H1 (cell line): ENCODE results near the gene USPL1. TPM values are rescaled to one million over a fixed set of nuclear protein-coding genes. Genes with fewer than 3 reads are reported as not detected.

ENCODE experiments used
- CBX8 ChIP-seq: fragments of 300-800, 300-1000 bp; sonication (generic); IDR thresholded peaks from 2 replicates; pipeline ENCODE4 v1.7.1; 2016; ENCODE audit warnings: low read depth, low read length, borderline replicate concordance
- CEBPB ChIP-seq: IDR thresholded peaks from 2 replicates; pipeline ENCODE4 v1.6.1; 2012; ENCODE audit warnings: low read depth, low read length
- CHD1 ChIP-seq: IDR thresholded peaks from 2 replicates; pipeline ENCODE4 v1.6.1; 2012; ENCODE audit warnings: low read depth, low read length, improper control_type of control experiment
- CHD2 ChIP-seq: IDR thresholded peaks from 2 replicates; pipeline ENCODE4 v1.6.1; 2012; ENCODE audit warnings: low read length, improper control_type of control experiment
- EP300 ChIP-seq, 2 experiments: IDR thresholded peaks; 1 replicate in 1 of 2; 2 replicates in 1 of 2; pipeline ENCODE4 v1.6.1; 2011 to 2012; ENCODE audit warnings: low read depth in 2 of 2, low read length in 2 of 2, mild to moderate bottlenecking in 2 of 2, borderline replicate concordance in 1 of 2, inconsistent platforms in 1 of 2, moderate library complexity in 1 of 2
- RXRA ChIP-seq: IDR thresholded peaks from 2 replicates; pipeline ENCODE4 v1.6.1; 2011; ENCODE audit warnings: low read depth, mild to moderate bottlenecking, low read length, moderate library complexity; ENCODE audit not compliant: insufficient read depth
- TCF12 ChIP-seq: IDR thresholded peaks from 2 replicates; pipeline ENCODE4 v1.6.1; 2011; ENCODE audit warnings: low read depth, mild to moderate bottlenecking, low read length
- polyA plus RNA-seq, 7 experiments: library from polyadenylated mRNA; depleted of rRNA in 3 of 7; stranded (reverse) in 5 of 7; unstranded in 2 of 7; fragments of >200 nt in 5 of 7; fragments of 200-250 nt in 2 of 7; gene quantifications; 1 replicate in 5 of 7; 2 replicates in 1 of 7; 4 replicates in 1 of 7; pipeline versions ENCODE4 v1.2.1 to v1.2.3, GENCODE V29; 2011 to 2013; ENCODE audit warnings: missing spikeins in 2 of 7, mixed read lengths in 2 of 7
- total RNA-seq: library from RNA; stranded (reverse); fragmentation: NEBNext Ultra II Directional; extraction: Animal tissue kit (Norgen Biotek cat#: 25700); gene quantifications from 2 replicates; pipeline ENCODE4 v1.2.1, GENCODE V29; 2021
- TF ChIP-seq, protein P1 (sequence below): IDR thresholded peaks from 2 replicates; pipeline ENCODE4 v1.6.1; 2012; ENCODE audit warnings: inconsistent platforms
- TF ChIP-seq, protein P2 (sequence below): fragments of 300-600 bp; sonication (generic); IDR thresholded peaks from 2 replicates; pipeline ENCODE4 v1.7.1; 2012; ENCODE audit warnings: low read length, moderate library complexity, mild to moderate bottlenecking, inconsistent platforms; ENCODE audit not compliant: insufficient replicate concordance

Gene USPL1
- total and polyA plus RNA-seq, 2 of the 8 experiments (the other 6 are each of a cell fraction or from before 2014, with no cell fraction given): 6.3 to 17.1 TPM

DNA sequence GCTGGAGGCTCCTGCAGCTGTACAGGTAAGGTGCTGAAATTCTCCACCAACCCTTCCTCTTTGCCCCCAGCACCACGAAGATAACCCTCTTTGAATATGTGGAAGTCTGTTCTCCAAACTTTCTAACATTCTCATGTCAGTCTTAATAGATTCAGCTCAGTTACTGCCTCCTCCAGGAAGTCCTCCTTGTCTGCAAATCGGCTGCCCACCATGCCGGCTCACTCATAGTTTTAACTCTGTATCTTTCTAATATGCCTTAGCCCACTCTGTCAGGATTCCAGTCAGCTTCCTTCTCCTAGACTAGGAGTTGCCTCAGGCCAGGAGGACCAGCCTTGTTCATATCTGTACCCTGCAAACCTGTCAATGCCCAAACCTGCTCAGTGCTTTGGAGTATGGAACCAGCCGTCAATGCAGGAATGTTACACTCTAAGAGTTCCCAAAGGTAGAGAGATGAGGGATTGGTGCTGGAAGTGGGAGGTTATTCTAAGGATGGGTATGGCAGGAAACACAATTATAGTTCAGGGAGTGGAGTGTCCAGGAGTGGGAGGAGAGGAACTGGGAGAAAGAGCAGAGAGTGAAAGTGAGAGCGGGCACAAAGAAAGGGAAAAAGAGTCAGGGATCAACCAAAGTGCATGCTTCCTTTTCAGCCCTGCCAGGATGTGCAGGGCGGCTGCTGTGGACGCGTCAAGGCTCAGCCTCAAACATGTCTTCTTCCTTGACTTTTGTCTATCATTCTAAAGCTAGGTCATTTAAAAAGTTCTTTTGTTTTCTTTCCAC is 79.6 kb downstream of the USPL1 start (continued):
- TF ChIP-seq, protein P1, sequence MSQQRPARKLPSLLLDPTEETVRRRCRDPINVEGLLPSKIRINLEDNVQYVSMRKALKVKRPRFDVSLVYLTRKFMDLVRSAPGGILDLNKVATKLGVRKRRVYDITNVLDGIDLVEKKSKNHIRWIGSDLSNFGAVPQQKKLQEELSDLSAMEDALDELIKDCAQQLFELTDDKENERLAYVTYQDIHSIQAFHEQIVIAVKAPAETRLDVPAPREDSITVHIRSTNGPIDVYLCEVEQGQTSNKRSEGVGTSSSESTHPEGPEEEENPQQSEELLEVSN: no peak
- TF ChIP-seq EP300 (IDR thresholded peaks at IDR 0.05; ENCODE audit: borderline replicate concordance in 1 of 2, low read depth in 2 of 2, low read length in 2 of 2) (no peak), CHD1 (no peak), CBX8 (no peak), CEBPB (no peak), TCF12 (no peak), CHD2 (no peak), RXRA (no peak)
- TF ChIP-seq, protein P2, sequence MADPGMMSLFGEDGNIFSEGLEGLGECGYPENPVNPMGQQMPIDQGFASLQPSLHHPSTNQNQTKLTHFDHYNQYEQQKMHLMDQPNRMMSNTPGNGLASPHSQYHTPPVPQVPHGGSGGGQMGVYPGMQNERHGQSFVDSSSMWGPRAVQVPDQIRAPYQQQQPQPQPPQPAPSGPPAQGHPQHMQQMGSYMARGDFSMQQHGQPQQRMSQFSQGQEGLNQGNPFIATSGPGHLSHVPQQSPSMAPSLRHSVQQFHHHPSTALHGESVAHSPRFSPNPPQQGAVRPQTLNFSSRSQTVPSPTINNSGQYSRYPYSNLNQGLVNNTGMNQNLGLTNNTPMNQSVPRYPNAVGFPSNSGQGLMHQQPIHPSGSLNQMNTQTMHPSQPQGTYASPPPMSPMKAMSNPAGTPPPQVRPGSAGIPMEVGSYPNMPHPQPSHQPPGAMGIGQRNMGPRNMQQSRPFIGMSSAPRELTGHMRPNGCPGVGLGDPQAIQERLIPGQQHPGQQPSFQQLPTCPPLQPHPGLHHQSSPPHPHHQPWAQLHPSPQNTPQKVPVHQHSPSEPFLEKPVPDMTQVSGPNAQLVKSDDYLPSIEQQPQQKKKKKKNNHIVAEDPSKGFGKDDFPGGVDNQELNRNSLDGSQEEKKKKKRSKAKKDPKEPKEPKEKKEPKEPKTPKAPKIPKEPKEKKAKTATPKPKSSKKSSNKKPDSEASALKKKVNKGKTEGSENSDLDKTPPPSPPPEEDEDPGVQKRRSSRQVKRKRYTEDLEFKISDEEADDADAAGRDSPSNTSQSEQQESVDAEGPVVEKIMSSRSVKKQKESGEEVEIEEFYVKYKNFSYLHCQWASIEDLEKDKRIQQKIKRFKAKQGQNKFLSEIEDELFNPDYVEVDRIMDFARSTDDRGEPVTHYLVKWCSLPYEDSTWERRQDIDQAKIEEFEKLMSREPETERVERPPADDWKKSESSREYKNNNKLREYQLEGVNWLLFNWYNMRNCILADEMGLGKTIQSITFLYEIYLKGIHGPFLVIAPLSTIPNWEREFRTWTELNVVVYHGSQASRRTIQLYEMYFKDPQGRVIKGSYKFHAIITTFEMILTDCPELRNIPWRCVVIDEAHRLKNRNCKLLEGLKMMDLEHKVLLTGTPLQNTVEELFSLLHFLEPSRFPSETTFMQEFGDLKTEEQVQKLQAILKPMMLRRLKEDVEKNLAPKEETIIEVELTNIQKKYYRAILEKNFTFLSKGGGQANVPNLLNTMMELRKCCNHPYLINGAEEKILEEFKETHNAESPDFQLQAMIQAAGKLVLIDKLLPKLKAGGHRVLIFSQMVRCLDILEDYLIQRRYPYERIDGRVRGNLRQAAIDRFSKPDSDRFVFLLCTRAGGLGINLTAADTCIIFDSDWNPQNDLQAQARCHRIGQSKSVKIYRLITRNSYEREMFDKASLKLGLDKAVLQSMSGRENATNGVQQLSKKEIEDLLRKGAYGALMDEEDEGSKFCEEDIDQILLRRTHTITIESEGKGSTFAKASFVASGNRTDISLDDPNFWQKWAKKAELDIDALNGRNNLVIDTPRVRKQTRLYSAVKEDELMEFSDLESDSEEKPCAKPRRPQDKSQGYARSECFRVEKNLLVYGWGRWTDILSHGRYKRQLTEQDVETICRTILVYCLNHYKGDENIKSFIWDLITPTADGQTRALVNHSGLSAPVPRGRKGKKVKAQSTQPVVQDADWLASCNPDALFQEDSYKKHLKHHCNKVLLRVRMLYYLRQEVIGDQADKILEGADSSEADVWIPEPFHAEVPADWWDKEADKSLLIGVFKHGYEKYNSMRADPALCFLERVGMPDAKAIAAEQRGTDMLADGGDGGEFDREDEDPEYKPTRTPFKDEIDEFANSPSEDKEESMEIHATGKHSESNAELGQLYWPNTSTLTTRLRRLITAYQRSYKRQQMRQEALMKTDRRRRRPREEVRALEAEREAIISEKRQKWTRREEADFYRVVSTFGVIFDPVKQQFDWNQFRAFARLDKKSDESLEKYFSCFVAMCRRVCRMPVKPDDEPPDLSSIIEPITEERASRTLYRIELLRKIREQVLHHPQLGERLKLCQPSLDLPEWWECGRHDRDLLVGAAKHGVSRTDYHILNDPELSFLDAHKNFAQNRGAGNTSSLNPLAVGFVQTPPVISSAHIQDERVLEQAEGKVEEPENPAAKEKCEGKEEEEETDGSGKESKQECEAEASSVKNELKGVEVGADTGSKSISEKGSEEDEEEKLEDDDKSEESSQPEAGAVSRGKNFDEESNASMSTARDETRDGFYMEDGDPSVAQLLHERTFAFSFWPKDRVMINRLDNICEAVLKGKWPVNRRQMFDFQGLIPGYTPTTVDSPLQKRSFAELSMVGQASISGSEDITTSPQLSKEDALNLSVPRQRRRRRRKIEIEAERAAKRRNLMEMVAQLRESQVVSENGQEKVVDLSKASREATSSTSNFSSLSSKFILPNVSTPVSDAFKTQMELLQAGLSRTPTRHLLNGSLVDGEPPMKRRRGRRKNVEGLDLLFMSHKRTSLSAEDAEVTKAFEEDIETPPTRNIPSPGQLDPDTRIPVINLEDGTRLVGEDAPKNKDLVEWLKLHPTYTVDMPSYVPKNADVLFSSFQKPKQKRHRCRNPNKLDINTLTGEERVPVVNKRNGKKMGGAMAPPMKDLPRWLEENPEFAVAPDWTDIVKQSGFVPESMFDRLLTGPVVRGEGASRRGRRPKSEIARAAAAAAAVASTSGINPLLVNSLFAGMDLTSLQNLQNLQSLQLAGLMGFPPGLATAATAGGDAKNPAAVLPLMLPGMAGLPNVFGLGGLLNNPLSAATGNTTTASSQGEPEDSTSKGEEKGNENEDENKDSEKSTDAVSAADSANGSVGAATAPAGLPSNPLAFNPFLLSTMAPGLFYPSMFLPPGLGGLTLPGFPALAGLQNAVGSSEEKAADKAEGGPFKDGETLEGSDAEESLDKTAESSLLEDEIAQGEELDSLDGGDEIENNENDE: no peak
